Measurements from ENCODE around the gene PAX2.

Gene PAX2

DNA sequence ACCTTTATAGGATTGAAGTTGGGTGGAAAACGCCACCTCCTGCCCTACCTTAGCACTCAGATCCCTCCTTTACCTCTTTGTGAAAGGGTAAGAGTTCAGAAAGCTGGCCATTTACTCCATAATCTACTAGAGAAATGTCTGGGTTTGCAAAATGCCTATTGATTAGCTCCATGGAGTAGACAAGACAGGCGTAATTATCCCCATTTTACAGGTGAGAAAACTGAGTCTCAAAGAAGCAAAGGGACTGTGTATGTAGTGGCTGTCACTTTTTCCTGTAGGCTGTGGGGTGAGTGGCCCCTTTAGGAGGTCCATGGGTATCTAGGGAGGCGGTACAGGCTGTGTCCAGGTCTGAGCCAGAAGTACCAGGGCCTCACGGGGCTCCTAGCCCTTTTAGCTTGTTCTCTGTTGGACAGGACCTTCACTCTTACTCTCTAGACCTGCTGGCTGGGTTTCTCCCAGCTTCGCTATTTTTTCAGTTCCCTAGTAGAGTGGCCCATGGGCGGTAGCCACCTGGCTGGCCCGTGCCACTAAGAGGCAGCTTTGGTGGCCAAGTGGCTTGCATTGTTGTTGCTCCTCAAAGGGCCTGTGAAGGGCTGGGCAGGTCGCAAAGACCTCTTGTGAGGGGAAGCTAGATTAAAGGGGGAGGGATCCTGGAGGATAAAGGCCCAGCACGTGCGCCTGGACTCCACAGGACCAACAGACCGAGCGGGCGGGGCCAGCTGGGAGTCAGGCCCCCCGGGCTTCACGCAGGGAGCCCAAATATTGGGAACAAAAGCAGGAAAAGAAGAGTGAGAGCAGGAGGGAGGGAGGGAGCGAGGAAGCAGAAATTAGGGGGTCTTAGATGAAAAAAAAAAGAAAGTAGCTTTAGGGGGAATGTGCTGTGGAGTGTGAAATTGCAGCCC is 4.7 kb upstream of the PAX2 start:
- DNase-seq, result no peak

DNA sequence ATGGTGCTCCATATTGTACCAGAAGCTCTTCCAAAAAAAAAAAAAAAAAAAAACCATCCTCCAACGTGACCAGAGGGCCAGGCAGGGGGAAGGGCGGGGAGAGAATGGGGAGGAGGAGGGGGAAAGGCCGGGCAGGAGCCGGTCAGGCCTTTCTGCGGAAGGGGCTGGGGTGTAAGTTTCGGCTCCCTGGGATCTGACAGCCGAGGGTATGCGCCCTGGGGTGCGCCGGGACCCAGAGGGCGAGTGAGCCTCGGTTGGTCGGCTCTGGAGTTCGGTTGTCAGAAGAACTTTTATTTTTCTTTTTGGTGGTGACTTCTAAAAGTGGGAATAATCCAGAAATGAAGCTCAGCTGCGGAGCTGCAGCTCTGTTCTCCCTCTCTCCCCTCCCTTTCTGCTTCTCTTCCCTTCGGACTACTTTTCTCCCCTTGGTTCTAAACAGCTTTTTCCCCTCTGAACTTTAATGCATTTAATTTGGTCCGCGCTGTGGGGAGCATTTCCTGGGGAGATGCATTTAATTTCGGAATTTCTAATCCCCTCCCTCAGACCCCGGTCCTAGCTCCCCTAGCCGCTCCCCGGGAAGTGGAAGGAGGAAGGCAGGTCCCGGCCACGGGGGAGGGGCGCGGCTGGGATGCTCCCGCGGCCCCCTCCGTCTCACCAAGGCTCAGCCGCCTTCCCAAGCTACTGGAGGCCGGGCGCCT is 3.9 kb upstream of the PAX2 start:
- DNase-seq, result no peak

DNA sequence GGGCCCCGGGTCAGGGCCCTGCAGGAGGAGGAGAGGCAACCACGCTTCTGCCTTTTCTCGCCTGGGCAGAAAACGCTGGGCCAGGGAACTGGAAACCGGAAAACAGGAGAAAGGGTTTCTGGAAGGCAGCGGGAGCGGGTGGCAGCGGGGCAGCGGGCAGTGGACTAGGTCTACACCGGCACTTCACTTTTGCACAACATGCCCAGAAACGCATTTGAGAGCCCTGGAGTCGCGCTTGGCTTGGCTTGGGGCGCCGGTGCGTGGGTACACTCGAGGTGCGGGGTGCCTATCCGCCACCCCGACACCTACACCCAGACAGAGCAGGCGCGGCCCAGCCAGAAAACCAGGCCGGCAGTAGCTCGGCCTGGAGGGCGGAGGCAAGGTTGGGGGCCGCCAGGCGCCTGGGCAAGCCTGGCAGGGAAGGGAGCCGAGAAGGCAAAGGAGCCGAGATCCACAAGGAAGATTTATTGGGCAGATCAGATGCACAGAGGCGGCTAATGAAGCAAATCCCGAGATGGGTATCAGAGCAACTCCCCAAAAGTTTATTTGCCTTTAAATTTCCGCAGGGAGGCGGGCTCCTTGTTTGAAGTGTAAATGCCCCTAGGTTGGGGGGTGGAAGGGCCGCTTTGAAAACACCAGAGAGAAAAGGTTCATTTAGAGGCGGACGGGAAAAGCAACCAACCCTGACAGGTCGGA is 3.2 kb upstream of the PAX2 start:
- DNase-seq, result no peak

DNA sequence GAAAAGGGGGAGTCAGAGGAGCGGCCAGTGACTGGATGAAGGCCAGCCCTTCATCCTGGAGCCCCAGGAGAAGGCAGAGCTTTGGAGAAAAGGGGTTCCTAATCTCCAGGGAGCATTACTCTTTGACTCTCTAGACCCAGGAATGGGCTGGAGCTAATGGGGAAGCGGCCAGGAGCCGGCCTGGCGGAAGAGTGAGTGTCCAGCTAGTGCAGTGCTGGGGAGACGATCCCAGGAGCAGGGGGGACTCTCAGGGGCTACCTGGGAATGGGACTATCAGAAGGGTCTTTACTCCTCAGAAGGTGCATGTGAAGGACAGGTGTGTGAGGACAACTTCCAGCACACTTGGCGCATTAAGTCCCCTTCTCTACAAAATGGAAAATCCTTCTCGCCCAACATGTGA is 2.4 kb upstream of the PAX2 start:
- DNase-seq, result no peak

DNA sequence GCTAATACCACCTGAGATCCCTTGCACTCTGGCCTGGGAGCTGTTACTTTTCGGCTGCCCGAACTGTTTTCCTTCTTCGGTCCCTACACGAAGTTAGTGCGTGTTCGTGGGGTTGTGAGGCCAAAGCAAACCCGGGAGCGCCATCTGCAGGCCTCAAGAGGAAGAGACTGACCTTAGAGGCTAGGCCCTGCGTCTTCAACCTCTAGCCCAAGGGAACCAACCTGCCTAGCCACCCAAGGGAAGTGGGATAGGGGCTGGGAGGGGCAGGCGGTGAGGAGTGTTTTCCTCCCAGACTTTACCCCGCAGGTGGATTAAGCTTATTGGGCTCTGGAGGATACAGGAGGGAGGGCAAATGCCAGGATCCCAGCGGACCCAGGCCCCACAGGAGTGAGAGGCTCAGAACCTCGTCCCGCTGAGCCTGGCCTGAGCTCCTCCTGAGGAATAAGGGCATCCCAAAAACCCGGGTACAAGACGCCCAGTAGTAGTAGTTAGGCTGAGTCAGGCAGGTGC is 1.7 kb upstream of the PAX2 start:
- DNase-seq, result peak; percentile 69

DNA sequence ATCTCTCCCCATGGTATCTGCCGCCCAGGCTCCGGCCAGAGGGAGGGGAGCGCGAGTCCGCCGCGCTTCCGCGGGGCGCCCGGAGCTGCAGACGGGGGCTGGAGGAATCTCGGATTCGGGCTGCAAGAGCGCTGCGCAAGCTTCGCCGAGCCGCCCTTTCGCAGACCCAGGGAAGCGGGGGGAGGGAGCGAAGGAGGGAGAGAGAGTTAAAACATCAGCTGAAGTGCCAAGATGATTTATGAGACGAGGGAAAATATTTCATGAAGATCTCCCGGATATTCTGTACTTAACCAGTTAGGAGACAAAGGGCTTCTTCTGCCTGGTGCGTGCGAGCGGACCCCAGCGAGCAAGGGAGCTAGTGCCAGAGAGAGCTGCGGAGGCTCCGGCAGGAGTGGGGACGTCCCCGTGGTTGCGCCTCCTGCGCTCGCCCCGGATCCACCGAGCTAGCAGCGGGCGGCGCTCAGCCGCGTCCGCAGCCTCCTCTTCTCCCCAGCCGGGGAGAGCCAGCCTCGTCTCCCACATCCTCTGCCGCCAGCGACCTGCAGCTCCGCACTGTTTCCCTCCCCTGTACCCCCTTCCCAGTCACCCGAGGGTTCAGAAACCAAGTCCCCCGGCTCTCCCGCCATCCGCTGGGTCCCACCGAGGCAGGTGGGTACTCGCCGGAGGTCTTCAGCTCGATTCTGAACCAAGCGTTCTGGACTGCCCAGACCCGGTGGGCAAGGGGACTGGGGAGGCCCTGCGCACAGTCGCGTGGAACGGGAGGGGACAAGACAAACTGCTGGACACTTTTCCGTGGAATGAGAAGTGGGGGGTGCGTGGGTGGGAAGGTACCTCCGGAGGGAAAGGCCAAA is 1.0 kb upstream of the PAX2 start:
- DNase-seq, result no peak

DNA sequence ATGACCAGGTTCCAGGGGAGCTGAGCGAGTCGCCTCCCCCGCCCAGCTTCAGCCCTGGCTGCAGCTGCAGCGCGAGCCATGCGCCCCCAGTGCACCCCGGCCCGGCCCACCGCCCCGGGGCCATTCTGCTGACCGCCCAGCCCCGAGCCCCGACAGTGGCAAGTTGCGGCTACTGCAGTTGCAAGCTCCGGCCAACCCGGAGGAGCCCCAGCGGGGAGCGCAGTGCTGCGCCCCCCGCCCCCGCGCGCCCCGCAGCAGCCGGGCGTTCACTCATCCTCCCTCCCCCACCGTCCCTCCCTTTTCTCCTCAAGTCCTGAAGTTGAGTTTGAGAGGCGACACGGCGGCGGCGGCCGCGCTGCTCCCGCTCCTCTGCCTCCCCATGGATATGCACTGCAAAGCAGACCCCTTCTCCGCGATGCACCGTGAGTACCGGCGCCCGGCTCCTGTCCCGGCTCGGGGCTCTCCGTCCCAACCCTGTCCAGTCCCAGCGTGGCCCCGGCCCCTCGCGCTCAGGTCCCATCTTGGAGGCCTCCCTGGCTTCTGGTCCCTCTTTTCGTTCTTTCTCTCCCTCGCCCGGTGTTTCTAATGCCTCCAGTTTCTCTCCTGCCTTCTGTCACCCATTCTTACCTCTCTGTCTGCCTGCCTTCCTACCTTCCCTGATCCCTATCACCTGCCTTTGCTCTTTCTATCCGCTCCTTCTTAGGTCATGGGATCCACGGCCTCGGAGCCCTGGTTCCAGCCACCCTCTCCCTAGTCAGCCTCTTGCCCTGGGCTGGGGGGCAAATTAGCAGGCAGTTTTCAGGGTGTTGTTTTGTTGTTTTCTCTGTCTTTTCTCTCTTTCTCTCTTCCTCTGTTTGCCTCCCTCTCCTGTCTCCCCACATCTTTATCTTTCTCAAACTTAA is 751 bp downstream of the PAX2 start:
- no peak for DNase-seq

DNA sequence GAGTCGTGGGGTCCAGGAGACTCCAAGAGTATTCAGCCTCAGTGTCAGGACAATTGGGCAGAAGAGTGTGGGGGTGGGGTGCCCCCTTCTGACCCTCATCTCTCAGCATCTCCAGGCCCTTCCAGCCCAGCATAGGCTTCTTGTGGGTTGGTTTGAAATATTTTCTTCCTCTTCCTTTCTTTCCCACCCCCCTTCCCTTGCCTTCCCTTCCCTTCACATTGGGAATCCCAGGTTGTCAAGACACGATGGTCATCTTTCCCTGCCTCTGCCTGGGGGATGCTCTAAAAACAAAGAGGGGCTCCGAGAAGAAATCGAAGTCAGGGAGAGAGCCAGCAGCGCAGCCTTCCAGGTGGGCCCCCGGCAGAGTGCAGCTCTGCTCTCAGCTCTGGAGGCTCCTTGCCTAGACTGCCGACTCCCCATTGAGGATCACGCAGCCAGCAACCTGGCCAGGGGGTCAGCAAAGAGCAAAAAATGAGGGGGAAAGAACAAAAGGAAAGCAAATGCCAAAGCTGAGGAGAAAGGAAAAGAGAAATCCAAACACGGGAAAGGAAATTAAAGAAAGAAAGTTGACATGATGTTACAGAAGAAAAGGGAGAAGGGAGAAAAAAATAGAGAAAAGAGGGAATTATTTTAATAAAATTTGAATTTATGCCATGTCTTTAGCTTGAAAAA is 1.5 kb downstream of the PAX2 start:
- no peak for DNase-seq

DNA sequence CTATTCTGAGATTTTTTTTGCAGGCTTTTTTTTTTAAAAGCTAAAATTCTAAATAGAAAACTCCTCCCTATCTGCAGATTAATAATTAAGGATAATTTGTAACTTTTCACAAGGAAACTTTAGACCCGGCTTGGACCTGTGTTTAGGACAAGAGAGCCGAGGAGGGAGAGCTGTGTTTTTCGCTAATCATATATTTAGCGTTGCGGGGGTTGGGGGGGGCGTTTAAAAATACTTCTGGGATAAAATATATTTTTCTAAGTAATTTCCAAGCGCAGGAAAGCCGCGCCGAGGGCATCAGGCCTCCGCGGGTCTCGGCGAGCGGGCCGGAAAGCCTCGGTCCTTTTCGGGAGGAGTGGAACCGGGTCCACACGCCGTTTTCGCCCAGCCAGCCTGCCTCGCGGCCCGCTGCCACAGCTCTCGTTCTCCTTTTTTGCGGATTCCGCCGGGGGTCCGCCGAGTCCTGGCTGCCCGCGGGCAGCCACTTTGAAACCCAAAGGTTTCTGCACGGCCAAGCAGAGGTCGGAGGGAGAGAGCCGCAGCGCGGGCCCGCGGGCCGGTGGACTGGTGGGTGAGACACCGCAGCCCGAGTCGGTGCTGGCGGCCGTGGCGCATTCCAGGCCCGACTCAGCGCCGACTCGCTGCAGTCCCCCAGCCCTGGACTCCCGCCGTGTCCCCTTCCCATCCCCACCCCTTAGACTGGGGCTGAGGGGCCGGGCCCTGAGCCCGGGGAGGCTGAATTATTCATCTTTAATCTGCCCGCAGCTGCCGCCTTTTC is 2.3 kb downstream of the PAX2 start:
- DNase-seq, result no peak

DNA sequence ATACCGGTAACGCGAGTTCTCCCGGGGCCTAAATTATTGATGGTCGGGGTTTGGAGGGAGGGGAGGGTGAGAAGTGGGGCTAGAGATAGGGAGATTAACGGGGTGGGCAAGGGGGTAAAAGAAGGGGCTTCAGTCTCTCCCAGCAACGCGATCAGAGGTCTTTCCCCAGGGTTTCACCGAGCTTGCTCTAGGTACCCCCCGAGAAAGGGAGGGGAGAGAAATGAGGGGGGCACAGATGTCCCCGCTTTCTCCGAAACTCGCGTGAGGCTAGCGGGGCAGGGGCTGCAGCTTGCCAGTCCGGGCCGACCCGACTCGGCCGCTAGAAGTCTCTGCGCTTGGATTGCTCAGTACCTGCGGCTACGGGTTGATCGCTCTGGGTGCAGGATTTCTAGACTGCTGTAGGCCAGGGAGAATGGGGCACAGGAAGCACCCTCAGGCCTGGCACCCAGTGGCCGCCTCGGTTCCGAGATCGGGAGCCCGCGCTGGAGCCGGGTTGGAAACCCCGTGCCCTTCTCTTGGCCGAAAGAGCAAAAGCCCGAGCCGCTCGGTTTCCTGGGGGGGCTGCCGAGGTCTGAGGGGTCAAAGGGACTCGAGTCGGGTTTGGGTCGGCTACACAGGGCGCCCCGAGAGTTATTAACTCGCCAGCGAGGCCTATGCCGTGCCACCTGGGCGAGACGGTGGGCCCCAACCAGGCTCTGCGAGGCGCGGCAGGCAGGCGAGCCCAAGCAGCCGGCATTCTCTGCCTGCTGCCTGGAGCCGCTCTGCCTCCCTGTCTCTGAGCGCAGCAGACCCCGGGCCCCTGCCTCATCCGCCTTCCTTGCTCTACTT is 3.1 kb downstream of the PAX2 start:
- no peak for DNase-seq

DNA sequence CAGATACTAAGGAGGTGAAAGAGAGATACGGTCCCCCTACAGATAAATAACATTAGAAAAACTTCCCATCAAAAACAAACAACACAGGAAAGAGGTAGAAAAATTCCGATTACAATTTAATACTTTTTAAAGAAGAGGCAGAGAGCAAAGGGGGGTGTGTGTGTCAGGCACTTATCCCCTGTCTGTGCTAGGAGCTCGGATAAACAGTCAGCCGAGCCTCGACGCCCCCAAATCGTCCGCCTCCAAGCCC is 3.6 kb downstream of the PAX2 start:
- no peak for DNase-seq

DNA sequence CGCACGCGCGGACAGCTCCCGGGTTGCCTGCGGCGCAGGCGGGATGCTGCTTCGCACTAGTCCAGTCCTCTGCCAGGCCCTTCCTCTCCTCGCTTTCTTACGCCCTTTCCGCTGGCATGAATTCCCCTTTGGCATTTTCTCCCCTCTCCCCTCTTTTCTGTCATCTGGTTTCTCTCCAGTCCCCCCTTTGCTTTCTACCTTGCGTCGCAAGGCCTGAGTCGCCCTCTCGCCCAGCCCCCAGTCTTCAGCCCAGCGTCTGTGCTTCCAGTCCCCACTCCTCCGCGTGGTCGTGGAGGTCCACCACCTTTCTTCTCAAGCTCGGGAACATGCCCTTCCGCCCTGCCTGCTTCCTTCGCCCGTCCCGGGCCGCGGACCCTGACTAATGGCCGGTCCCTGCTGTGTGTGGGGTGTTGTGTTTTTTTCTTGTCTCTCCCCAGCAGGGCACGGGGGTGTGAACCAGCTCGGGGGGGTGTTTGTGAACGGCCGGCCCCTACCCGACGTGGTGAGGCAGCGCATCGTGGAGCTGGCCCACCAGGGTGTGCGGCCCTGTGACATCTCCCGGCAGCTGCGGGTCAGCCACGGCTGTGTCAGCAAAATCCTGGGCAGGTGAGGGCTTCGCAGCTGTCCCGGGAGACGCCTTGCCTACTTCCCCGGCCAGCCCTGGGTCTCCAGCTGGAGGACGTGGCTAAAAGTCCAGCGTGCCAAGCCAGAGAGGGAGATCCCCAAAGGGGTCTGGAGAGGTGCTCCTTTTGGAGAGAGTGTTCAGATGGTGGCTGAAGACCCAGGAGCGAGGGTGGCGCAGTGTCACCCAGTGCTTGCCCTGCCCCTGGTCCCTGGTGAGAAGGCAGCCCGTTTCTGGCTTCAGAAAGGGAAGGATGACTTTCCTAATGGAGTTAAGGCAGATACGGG is 4.2 kb downstream of the PAX2 start:
- DNase-seq, result no peak

DNA sequence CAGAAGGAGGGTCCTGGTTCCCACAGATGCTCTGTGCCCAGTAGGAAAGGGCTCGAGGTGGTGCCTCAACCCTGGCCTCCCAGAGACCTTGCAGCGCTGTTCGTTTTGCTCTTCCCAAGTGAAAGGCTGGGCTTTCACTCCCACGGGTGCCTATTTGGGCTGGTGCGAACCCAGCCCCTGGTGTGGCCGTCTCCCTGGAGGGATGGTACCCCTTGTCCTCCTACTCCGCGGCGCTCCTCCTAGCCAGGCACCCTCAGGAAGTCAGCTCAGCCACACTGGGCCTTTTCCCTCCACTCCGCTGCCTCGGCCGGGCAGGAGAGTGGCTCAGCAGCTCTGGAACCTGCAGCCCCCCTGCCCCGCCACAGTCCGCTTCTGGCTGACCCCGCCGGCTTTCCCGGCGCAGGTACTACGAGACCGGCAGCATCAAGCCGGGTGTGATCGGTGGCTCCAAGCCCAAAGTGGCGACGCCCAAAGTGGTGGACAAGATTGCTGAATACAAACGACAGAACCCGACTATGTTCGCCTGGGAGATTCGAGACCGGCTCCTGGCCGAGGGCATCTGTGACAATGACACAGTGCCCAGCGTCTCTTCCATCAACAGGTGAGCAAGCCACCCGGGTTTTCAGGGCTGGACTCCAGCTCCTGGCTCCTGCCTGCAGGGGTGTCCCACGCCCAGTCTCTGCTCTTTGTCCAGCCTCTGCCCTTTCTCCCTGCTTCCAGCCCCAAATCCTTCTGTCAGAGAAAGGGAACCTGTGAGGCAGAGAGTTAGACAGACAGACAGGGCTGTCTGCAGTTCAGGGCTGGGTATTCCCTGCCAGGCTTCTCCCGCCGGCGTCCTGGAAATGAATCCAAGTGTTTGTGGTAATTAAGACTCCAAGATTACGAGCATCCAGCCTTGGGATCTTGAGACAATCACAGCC is 5.2 kb downstream of the PAX2 start:
- DNase-seq, result no peak

DNA sequence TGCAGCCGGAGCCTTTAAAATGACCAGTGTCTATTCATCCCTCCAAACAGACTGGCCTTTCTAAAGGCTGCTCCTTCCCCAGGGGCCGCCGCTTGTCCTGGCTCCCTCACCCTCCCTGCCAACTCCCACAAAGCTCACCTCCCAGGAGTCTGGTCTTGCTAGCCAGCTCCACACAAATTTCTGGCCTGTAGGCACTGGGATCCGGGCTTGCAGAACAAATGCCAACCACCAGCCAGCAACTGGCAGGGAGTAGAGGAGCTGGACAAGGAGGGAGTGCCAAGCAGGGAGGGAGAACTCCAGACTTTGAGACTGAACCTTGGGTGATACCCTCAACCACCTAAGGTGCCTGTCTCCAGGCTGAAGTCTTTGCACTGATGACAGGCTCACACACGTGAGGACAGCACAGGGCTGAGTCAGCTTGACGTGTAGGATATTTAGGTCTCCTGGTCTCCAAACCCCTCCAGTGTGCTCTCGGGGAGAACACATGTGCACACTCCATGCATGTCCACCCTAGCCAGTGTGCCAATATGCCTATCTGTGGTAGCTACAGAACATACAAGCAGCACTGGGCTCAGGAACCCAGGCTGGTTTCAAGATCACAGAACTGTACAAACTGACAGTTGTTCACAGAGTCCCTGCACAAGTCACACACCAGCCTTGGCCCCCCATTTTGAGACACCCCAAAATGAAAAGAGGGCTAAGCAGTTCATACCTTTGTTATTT is 6.0 kb downstream of the PAX2 start:
- no peak for DNase-seq

DNA sequence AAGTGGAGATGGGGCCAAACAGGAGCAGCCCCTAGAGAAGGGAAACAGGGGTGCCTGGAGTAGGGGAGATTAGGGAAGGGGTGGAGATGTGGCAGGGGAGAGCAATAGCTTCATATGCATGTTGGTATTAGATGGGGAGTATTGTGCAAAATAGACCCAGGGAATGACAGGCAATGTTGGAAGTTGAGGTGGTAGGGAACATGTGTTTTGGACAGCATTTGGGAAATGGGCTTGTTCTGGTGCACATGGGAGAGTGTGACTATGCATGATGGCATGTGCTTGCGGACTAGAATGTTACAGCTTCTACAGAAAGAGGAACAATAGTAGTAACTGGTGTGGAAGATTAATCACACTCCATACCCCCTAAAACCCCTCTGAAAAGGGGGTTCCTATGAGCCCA is 10.4 kb downstream of the PAX2 start:
- DNase-seq, result no peak

DNA sequence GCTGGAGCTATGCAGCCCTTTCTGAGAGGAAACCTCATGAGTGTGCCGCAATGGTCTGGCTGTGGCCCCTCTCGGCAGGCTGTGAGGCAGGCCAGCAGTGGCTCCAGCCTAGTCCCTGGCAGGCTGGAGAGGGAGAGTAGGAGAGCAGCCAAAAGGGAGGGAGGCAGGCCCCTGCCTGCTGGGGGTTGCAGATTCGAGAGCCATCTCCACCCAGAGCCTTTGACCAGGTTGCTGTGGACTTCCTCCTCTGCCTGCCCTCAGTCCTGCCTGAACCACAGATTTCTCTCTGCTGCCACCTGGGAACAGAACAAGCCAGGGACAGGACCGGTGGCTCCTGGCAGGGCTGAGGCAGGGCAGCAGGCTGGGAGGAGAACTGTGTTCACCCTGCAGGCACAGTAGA is 13.9 kb downstream of the PAX2 start:
- no peak for DNase-seq

DNA sequence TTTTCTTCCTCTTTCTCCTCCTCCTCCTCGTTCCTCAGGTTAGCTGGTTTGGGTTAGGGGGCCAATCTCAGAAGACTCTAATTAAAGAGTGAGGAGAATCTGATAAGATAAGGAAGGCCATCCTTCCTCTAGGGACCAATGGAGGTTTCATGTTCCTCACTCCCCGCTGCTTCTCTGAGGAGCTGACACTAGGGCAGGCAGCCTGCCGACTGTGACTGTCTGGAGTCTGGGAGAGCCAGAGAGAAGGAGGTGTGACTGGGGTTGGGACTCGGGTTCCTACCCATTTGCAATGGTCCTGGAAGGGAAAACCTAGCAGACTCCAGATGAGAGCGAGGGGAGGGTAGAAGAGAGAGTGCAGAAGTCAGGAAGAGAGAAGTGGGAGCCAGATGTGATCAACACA is 15.3 kb downstream of the PAX2 start:
- no peak for DNase-seq

Measured in DMS53 (cell line).